Transverse colon (tissue), 4 donors: ENCODE measurements around the gene CCNT1.
"Not testable (repeated sequence)": the region's sequence is repeated elsewhere in the genome, so short reads cannot be mapped to it uniquely, and the experiment has no call there.

Experiments used
- POLR2A ChIP-seq: fragments of 450-650 bp; IDR thresholded peaks from one replicate; pipeline ENCODE4 v1.6.1; 2016; ENCODE audit warnings: antibody characterized with exemption, mild to moderate bottlenecking, moderate library complexity
- POLR2AphosphoS5 ChIP-seq, 3 donors: sonication (generic); formaldehyde crosslinking; IDR thresholded peaks; one replicate each; pipeline ENCODE4 v1.6.1; 2016; ENCODE audit warnings: antibody characterized with exemption in 3 of 3
- TF ChIP-seq, protein P1 (sequence below), 5 experiments: fragments of 200-600 bp in 3 of 5; fragments of 450-650 bp in 2 of 5; sonication (generic) in 3 of 5; IDR thresholded peaks; 1 replicate in 2 of 5; 2 replicates in 3 of 5; pipeline ENCODE4 v1.5.1; 2016 to 2017; ENCODE audit warnings: antibody characterized with exemption in 5 of 5, inconsistent platforms in 3 of 5, mild to moderate bottlenecking in 2 of 5, moderate library complexity in 1 of 5

DNA sequence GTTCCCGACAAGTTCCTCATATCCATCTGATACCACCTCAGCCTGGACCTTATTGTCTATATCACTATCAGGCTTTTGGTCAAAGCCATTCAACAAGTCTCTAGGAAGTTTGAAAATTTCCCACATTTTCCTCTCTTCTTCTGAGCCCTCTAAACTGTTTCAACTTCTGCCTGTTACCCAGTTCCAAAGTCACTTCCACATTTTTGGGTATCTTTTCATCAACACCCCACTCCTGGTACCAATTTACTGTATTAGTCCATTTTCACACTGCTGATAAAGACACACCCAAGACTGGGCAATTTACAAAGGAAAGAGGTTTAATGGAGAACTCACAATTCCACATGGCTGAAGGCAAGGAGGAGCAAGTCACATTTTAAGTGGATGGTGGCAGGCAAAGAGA is 4.2 kb upstream of the CCNT1 start:
- TF ChIP-seq, protein P1, sequence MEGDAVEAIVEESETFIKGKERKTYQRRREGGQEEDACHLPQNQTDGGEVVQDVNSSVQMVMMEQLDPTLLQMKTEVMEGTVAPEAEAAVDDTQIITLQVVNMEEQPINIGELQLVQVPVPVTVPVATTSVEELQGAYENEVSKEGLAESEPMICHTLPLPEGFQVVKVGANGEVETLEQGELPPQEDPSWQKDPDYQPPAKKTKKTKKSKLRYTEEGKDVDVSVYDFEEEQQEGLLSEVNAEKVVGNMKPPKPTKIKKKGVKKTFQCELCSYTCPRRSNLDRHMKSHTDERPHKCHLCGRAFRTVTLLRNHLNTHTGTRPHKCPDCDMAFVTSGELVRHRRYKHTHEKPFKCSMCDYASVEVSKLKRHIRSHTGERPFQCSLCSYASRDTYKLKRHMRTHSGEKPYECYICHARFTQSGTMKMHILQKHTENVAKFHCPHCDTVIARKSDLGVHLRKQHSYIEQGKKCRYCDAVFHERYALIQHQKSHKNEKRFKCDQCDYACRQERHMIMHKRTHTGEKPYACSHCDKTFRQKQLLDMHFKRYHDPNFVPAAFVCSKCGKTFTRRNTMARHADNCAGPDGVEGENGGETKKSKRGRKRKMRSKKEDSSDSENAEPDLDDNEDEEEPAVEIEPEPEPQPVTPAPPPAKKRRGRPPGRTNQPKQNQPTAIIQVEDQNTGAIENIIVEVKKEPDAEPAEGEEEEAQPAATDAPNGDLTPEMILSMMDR (IDR thresholded peaks at IDR 0.05), result not testable (repeated sequence)
- not testable (repeated sequence) for TF ChIP-seq POLR2AphosphoS5 (IDR thresholded peaks at IDR 0.05); POLR2A
